GM06990 (cell line): ENCODE measurements around the gene ASPRV1.

Source experiments
- DNase-seq: peaks from one replicate; pipeline ENCODE4 v3.0.0-alpha.2; 2011; ENCODE audit not compliant: insufficient read length; ENCODE audit errors: extremely low read depth
- H3K27me3 ChIP-seq: replicated peaks from 2 replicates; pipeline ENCODE4 v1.6.0; 2011; ENCODE audit warnings: low read length; ENCODE audit not compliant: control insufficient read depth, insufficient read depth
- H3K36me3 ChIP-seq: 2 replicates; pipeline ENCODE4 v1.5.1; 2011; ENCODE audit warnings: low read length; ENCODE audit not compliant: control insufficient read depth, insufficient read depth
- H3K4me3 ChIP-seq: replicated peaks from 2 replicates; pipeline ENCODE4 v1.5.1; 2011; ENCODE audit warnings: low read depth, mild to moderate bottlenecking, control low read depth, low read length
- TF ChIP-seq, protein P1 (sequence below): IDR thresholded peaks from 2 replicates; pipeline ENCODE4 v1.5.1; 2011; ENCODE audit warnings: low read length, control low read depth, mild to moderate bottlenecking, inconsistent platforms; ENCODE audit not compliant: insufficient read depth, poor library complexity, severe bottlenecking

ASPRV1 gene

DNA sequence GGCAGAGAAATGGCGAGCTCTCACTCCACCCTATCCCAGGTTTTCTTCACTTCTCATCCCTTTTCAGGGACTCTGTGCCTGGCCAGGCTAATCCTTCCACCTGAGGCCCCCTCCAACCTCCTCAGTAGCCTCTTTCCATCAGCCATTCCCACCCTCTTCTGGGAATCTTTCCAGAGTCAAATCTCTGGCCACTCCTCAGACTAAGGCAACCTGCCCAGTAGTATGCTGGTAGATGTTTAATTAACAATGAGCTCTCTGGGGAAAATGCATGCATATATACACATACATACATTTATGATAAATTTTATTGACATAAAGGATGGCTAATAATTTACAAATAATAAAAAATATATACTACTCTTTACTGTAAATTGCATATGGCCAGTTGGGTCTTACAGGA, 11.4 kb upstream of the ASPRV1 start:
- TF ChIP-seq, protein P1, sequence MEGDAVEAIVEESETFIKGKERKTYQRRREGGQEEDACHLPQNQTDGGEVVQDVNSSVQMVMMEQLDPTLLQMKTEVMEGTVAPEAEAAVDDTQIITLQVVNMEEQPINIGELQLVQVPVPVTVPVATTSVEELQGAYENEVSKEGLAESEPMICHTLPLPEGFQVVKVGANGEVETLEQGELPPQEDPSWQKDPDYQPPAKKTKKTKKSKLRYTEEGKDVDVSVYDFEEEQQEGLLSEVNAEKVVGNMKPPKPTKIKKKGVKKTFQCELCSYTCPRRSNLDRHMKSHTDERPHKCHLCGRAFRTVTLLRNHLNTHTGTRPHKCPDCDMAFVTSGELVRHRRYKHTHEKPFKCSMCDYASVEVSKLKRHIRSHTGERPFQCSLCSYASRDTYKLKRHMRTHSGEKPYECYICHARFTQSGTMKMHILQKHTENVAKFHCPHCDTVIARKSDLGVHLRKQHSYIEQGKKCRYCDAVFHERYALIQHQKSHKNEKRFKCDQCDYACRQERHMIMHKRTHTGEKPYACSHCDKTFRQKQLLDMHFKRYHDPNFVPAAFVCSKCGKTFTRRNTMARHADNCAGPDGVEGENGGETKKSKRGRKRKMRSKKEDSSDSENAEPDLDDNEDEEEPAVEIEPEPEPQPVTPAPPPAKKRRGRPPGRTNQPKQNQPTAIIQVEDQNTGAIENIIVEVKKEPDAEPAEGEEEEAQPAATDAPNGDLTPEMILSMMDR = no peak
- no peaks in the 10 kb centered on the region for H3K36me3 ChIP-seq
- no peak overlapping the region for H3K4me3 ChIP-seq
- no peak for DNase-seq
- no peaks in the 10 kb centered on the region for H3K27me3 ChIP-seq

DNA sequence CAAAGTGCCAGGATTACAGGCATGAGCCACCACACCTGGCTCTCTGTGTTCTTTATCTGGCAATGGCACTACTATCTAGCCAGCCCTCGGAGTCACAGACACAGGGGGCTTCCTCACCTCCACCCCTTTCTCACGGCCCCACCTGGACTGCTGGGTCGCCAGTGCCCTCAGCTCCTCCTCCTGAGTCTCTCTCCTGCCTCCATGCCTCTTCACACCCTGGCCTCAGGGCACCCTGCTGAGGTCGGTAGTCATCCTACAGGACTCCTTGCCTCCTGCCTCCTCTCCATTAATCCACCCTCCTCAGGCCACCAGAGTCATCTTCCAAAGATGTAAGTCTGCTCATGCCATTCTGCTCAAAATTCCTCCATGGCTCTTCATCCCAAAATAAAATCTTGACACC, 8.6 kb upstream of the ASPRV1 start:
- Histone ChIP-seq H3K36me3 (no peaks in the 10 kb centered on the region), H3K27me3 (no peaks in the 10 kb centered on the region), H3K4me3 (no peak overlapping the region)
- TF ChIP-seq, protein P1 = no peak
- no peak for DNase-seq

DNA sequence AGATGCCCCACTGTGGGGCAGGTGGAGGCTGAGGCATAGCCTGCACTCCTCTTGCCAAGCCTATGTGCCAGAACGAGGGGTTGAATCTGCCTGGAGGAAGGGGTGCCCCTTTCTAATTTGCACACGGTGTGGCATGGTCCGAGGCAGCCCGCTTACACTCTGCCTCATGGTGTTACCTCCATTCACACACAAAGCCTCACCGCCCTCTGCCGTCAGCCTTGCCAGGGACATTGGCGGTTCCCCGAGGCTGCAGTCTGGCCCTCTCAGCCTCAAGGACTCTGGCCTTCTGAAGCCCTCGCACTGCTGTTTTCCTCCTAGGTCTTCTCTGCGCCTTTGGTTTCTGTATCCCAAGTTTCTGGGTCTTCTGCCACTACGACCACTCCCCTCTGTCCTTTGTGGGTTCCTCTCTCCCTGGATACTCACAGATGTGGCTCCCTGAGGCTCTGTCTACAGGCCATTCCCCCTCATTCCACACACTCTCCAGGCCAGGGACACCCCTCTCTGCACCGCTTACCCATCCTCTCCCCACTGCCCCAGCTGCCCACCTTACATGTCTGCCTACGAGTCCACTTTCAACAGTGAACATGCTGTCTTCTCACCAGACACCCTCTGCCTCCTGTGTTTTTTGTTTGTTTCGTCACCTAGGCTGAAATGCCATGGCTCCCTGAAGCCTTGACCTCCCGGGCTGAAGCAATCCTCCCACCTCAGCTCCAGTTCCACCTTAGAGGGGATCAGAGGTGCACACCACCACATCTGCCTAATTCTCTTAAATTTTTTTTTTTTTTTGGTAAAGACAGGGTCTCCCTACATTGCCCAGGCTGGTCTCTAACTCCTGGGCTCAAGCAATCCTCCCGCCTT, 7.9 kb upstream of the ASPRV1 start:
- H3K4me3 ChIP-seq = no peak overlapping the region
- H3K36me3 ChIP-seq = no peaks in the 10 kb centered on the region
- no peak for DNase-seq

DNA sequence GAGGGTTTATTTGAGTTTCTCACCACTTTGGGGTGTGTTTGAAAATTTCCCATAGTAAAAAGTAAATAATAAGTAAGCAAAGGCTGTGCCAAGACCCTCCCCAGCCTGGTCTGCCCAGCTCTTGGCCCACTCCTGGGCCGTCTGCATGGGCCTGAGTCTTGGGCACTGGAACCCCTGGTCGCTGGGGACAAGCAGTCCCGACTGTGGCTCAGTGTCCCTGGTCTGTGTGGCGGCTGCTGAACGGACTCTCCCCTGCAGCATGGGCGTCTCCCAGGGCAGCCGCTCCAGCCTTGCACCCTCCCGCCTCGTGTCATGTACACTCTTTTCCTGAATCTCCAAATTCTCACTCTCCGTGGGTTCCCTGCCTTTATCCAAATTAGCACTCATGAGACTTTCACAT, 7.2 kb upstream of the ASPRV1 start:
- TF ChIP-seq, protein P1 = no peak
- Histone ChIP-seq H3K4me3 (no peak overlapping the region), H3K36me3 (no peaks in the 10 kb centered on the region), H3K27me3 (no peaks in the 10 kb centered on the region)
- no peak for DNase-seq

More for the DNA sequence above, 7.9 kb upstream of the ASPRV1 start:
- TF ChIP-seq, protein P1 = no peak
- no peaks in the 10 kb centered on the region for H3K27me3 ChIP-seq

DNA sequence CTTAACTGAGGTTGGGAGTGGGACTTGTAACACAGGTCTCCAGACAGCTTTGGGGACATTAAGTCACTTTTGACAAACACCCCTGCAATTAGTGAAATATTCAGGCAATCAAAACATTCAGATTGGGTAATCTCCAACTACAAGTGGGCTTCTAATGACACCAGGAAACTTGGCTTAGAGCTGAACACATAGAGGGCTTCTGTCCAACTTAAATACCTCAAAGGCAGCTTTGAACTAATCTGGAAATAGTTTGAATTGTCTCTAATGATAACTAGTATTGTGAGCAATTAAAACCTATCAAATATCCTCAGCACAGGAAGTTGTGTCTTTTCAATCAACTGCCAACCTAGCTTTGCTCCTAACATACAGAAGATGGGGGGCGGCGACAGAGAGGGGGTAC, 5.1 kb upstream of the ASPRV1 start:
- Histone ChIP-seq H3K36me3 (no peaks in the 10 kb centered on the region), H3K4me3 (no peak overlapping the region), H3K27me3 (no peaks in the 10 kb centered on the region)
- no peak for DNase-seq
- TF ChIP-seq, protein P1 = no peak
